T-cell (primary cell): Measurements from ENCODE around the gene IRF2BP2. TPM values are rescaled to one million over a fixed set of nuclear protein-coding genes. Genes with fewer than 3 reads are reported as not detected.

Source experiments
- ATAC-seq, 4 experiments: fragments of 200-7000 bp in 3 of 4; fragments of 150-1000 bp in 1 of 4; cut with Tn5 transposase; replicated peaks in 1 of 4; 1 replicate in 3 of 4; 2 replicates in 1 of 4; pipeline ENCODE4 v1.10.0; 2021; ENCODE audit warnings: moderate library complexity in 3 of 4, mild to moderate bottlenecking in 2 of 4, moderate number of reproducible peaks in 1 of 4
- CTCF ChIA-PET, 2 donors: fragments of 300-600 bp; sonication (Branson Sonifier 250); formaldehyde crosslinking; loops; one replicate each; lab custom pipeline; 2022; ENCODE audit warnings: antibody characterized with exemption in 2 of 2; lab: Charles Lee
- POLR2A ChIA-PET, 2 donors: fragments of 300-600 bp; sonication (Branson Sonifier 250); formaldehyde crosslinking; loops; one replicate each; lab custom pipeline; 2022; ENCODE audit warnings: antibody characterized with exemption in 2 of 2; lab: Charles Lee
- DNase-seq, 35 experiments: peaks; one replicate each; pipeline versions ENCODE4 v3.0.0 to v3.0.0-alpha.2; 2013 to 2023
- H3K27ac ChIP-seq: one replicate; pipeline ENCODE4 v1.5.1; 2013; ENCODE audit warnings: low read length
- H3K27me3 ChIP-seq, 2 experiments: replicated peaks in 1 of 2; 1 replicate in 1 of 2; 2 replicates in 1 of 2; pipeline versions ENCODE4 v1.6.1 to v1.7.0; 2013; ENCODE audit warnings: low read length in 1 of 2, mixed read lengths in 1 of 2; ENCODE audit not compliant: control insufficient read depth in 2 of 2, insufficient read depth in 2 of 2; ENCODE audit errors: extremely low read depth in 1 of 2
- H3K36me3 ChIP-seq, 2 donors: 1 replicate in 1 of 2; 2 replicates in 1 of 2; pipeline versions ENCODE4 v1.6.1 to v1.7.0; 2013; ENCODE audit warnings: low read length in 1 of 2; ENCODE audit not compliant: control insufficient read depth in 2 of 2, insufficient read depth in 1 of 2; ENCODE audit errors: extremely low read depth in 1 of 2
- H3K4me1 ChIP-seq, 2 experiments: 1 replicate in 1 of 2; 2 replicates in 1 of 2; pipeline versions ENCODE4 v1.6.1 to v1.7.0; 2013; ENCODE audit warnings: low read length in 2 of 2, mixed read lengths in 1 of 2; ENCODE audit not compliant: insufficient read depth in 2 of 2, control insufficient read depth in 1 of 2; ENCODE audit errors: extremely low read depth in 1 of 2
- H3K4me3 ChIP-seq, 2 donors: 1 replicate in 1 of 2; 2 replicates in 1 of 2; pipeline versions ENCODE4 v1.5.1 to v1.7.0; 2013; ENCODE audit warnings: mild to moderate bottlenecking in 2 of 2, low read length in 1 of 2, moderate library complexity in 1 of 2; ENCODE audit not compliant: control insufficient read depth in 1 of 2; ENCODE audit errors: extremely low read depth in 1 of 2
- H3K9me3 ChIP-seq: 2 replicates; pipeline ENCODE4 v1.7.0; 2013
- H3K27ac Mint-ChIP-seq, 2 donors: one replicate each; pipeline ENCODE4 v1.8.0; 2020 to 2021; ENCODE audit warnings: mild to moderate bottlenecking in 2 of 2, mixed read lengths in 2 of 2
- H3K27me3 Mint-ChIP-seq, 2 donors: one replicate each; pipeline ENCODE4 v1.8.0; 2021 to 2022; ENCODE audit warnings: mixed read lengths in 2 of 2
- H3K36me3 Mint-ChIP-seq: one replicate; pipeline ENCODE4 v1.8.0; 2021; ENCODE audit warnings: mixed read lengths
- H3K4me1 Mint-ChIP-seq, 3 donors: one replicate each; pipeline ENCODE4 v1.8.0; 2020 to 2022; ENCODE audit warnings: mixed read lengths in 3 of 3, mild to moderate bottlenecking in 1 of 3
- H3K4me3 Mint-ChIP-seq, 3 donors: one replicate each; pipeline ENCODE4 v1.8.0; 2020 to 2022; ENCODE audit warnings: mild to moderate bottlenecking in 3 of 3, mixed read lengths in 3 of 3, moderate library complexity in 3 of 3
- H3K9me3 Mint-ChIP-seq, 3 donors: one replicate each; pipeline ENCODE4 v1.8.0; 2020 to 2022; ENCODE audit warnings: mixed read lengths in 3 of 3
- WGBS: methylation state at CpG from one replicate; pipeline ENCODE4 v1.1.5; 2013; ENCODE audit warnings: missing lambda C conversion rate; ENCODE audit not compliant: insufficient coverage; 5-methylcytosine and 5-hydroxymethylcytosine counted together
- total RNA-seq, 35 experiments: library from RNA in 6 of 35; stranded (reverse) in 6 of 35; fragments of 120-200 nt in 1 of 35; gene quantifications; one replicate each; pipeline versions ENCODE4 v1.2.1 to v1.2.4 and lab custom pipeline; 2013 to 2026

Gene IRF2BP2
- total RNA-seq, 5 donors from 2014 or later (not counting 1 experiment from before 2014, with no cell fraction given), result 141 to 406 (median 163) TPM

GRCh38 chr1:234629026-234629425 is 19.0 kb upstream of the IRF2BP2 start:
- no peaks in the 10 kb centered on the region for H3K27me3 Mint-ChIP-seq
- WGBS, result 65% methylated on average over 3 of the region's 4 CpGs
- H3K4me3 Mint-ChIP-seq, result no peak overlapping the region
- no peaks in the 10 kb centered on the region for H3K36me3 Mint-ChIP-seq
- ATAC-seq, result no peak
- H3K27me3 ChIP-seq, result no peaks in the 10 kb centered on the region
- no peak overlapping the region for H3K27ac Mint-ChIP-seq
- no peaks in the 10 kb centered on the region for H3K4me1 Mint-ChIP-seq
- H3K27ac ChIP-seq, result no peak overlapping the region
- no peak overlapping the region for H3K4me3 ChIP-seq
- CTCF ChIA-PET, result no interaction called here
- no peak for DNase-seq
- no peaks in the 10 kb centered on the region for H3K9me3 Mint-ChIP-seq
- H3K36me3 ChIP-seq, result no peaks in the 10 kb centered on the region
- H3K9me3 ChIP-seq, result no peaks in the 10 kb centered on the region
- POLR2A ChIA-PET, result interaction anchor here in 1 of 2 donors (0.7 kb wide), 1 partner anchor 16 kb away, joined by 3 read pairs; no protein-coding TSS in a partner anchor
- H3K4me1 ChIP-seq, result no peaks in the 10 kb centered on the region

- WGBS, result 80% methylated on average over 2 of the region's 5 CpGs
- H3K36me3 ChIP-seq, result no peaks in the 10 kb centered on the region
Measured at GRCh38 chr1:234628089-234628488, 18.1 kb upstream of the IRF2BP2 start.

GRCh38 chr1:234627009-234627950 is 17.3 kb upstream of the IRF2BP2 start:
- Histone ChIP-seq H3K4me1 (no peaks in the 10 kb centered on the region), H3K4me3 (no peak overlapping the region), H3K9me3 (no peaks in the 10 kb centered on the region), H3K27me3 (no peaks in the 10 kb centered on the region), H3K27ac (no peak overlapping the region), H3K36me3 (no peaks in the 10 kb centered on the region)
- Mint-ChIP-seq H3K4me3 (no peak overlapping the region), H3K27me3 (no peaks in the 10 kb centered on the region), H3K9me3 (no peaks in the 10 kb centered on the region), H3K27ac (no peak overlapping the region), H3K36me3 (no peaks in the 10 kb centered on the region), H3K4me1 (no peaks in the 10 kb centered on the region)
- WGBS, result 95% methylated on average over 8 of the region's 11 CpGs
- ChIA-PET POLR2A (no interaction called here), CTCF (no interaction called here)
- no peak for DNase-seq
- no peak for ATAC-seq

More at GRCh38 chr1:234628089-234628488, 18.1 kb upstream of the IRF2BP2 start:
- Mint-ChIP-seq H3K36me3 (no peaks in the 10 kb centered on the region), H3K27me3 (no peaks in the 10 kb centered on the region), H3K4me3 (no peak overlapping the region), H3K4me1 (no peaks in the 10 kb centered on the region), H3K27ac (no peak overlapping the region), H3K9me3 (no peaks in the 10 kb centered on the region)
- no peak for ATAC-seq
- ChIA-PET CTCF (no interaction called here), POLR2A (no interaction called here)
- no peak overlapping the region for H3K27ac ChIP-seq
- H3K27me3 ChIP-seq, result no peaks in the 10 kb centered on the region
- H3K9me3 ChIP-seq, result no peaks in the 10 kb centered on the region
- no peak for DNase-seq
- no peaks in the 10 kb centered on the region for H3K4me1 ChIP-seq
- no peak overlapping the region for H3K4me3 ChIP-seq

GRCh38 chr1:234626391-234626790 is 16.4 kb upstream of the IRF2BP2 start:
- no peak overlapping the region for H3K27ac ChIP-seq
- WGBS, result 94% methylated on average over 2 of the region's 6 CpGs
- H3K4me3 ChIP-seq, result no peak overlapping the region
- H3K4me3 Mint-ChIP-seq, result no peak overlapping the region
- no peak for DNase-seq
- POLR2A ChIA-PET, result no interaction called here
- no peaks in the 10 kb centered on the region for H3K27me3 ChIP-seq
- H3K27me3 Mint-ChIP-seq, result no peaks in the 10 kb centered on the region
- no peaks in the 10 kb centered on the region for H3K36me3 ChIP-seq
- H3K4me1 ChIP-seq, result no peaks in the 10 kb centered on the region
- H3K27ac Mint-ChIP-seq, result no peak overlapping the region
- H3K36me3 Mint-ChIP-seq, result no peaks in the 10 kb centered on the region
- CTCF ChIA-PET, result no interaction called here
- H3K9me3 Mint-ChIP-seq, result no peaks in the 10 kb centered on the region
- no peaks in the 10 kb centered on the region for H3K9me3 ChIP-seq
- ATAC-seq, result no peak
- H3K4me1 Mint-ChIP-seq, result no peaks in the 10 kb centered on the region

GRCh38 chr1:234624724-234625117 is 14.7 kb upstream of the IRF2BP2 start:
- Mint-ChIP-seq H3K36me3 (no peaks in the 10 kb centered on the region), H3K9me3 (no peaks in the 10 kb centered on the region), H3K4me3 (no peak overlapping the region), H3K27ac (no peak overlapping the region), H3K4me1 (no peaks in the 10 kb centered on the region), H3K27me3 (no peaks in the 10 kb centered on the region)
- DNase-seq (no peak), ATAC-seq (no peak)
- CTCF ChIA-PET, result interaction anchor here in 1 of 2 donors (1.1 kb wide), 1 partner anchor 8 kb away, joined by 3 read pairs; no protein-coding TSS in a partner anchor
- Histone ChIP-seq H3K9me3 (no peaks in the 10 kb centered on the region), H3K27ac (no peak overlapping the region), H3K27me3 (no peaks in the 10 kb centered on the region), H3K36me3 (no peaks in the 10 kb centered on the region), H3K4me3 (no peak overlapping the region), H3K4me1 (no peaks in the 10 kb centered on the region)
- WGBS, result 90% methylated on average over 2 of the region's 3 CpGs
- POLR2A ChIA-PET, result no interaction called here

- no peaks in the 10 kb centered on the region for H3K36me3 Mint-ChIP-seq
- WGBS, result 70% methylated on average over 2 of the region's 7 CpGs
- DNase-seq (no peak), ATAC-seq (no peak)
- no peaks in the 10 kb centered on the region for H3K9me3 Mint-ChIP-seq
- Histone ChIP-seq H3K9me3 (no peaks in the 10 kb centered on the region), H3K27ac (no peak overlapping the region), H3K4me3 (no peak overlapping the region), H3K36me3 (no peaks in the 10 kb centered on the region), H3K4me1 (peaks cover 0 to 3% of the 10 kb centered on the region in 2 experiments), H3K27me3 (no peaks in the 10 kb centered on the region)
- ChIA-PET POLR2A (interaction anchor here (0.6 to 0.7 kb wide), 3 partner anchors 15 to 499 kb away, joined by 3 to 5 read pairs (median 3); no protein-coding TSS in a partner anchor), CTCF (interaction anchor here in 1 of 2 donors (0.7 kb wide), 2 partner anchors 18 to 319 kb away, joined by 4 to 6 read pairs; no protein-coding TSS in a partner anchor)
- H3K27me3 Mint-ChIP-seq, result no peaks in the 10 kb centered on the region
- H3K4me3 Mint-ChIP-seq, result no peak overlapping the region
- H3K4me1 Mint-ChIP-seq, result peaks cover 0 to 6% (median 4%) of the 10 kb centered on the region in 3 donors
- H3K27ac Mint-ChIP-seq, result no peak overlapping the region
Measured at GRCh38 chr1:234621657-234622335, 11.8 kb upstream of the IRF2BP2 start.
